GM18505 (cell line): ENCODE data around the gene RSRC1.
"Not testable (repeated sequence)": the region's sequence is repeated elsewhere in the genome, so short reads cannot be mapped to it uniquely, and the experiment has no call there.

Source experiments
- ATAC-seq: cut with Tn5 transposase; IDR thresholded peaks from one replicate; pipeline ENCODE4 v1.9.1; 2021; ENCODE audit not compliant: unreplicated experiment
- POLR2A ChIP-seq: IDR thresholded peaks from 4 replicates; pipeline ENCODE4 v1.6.1; 2011; ENCODE audit warnings: borderline replicate concordance; ENCODE audit not compliant: insufficient read depth, insufficient read length; ENCODE audit errors: extremely low read depth

Gene RSRC1

GRCh38 chr3:158535918-158536317 is 426.0 kb downstream of the RSRC1 start:
- no peak for ATAC-seq
- TF ChIP-seq POLR2A: no peak

- TF ChIP-seq POLR2A: no peak
- ATAC-seq: no peak
Observed at GRCh38 chr3:158539414-158540014, 429.6 kb downstream of the RSRC1 start.

- no peak for ATAC-seq
- TF ChIP-seq POLR2A: no peak
Observed at GRCh38 chr3:158540066-158540465, 430.2 kb downstream of the RSRC1 start.

GRCh38 chr3:158548691-158549090 is 438.8 kb downstream of the RSRC1 start:
- no peak for TF ChIP-seq POLR2A
- no peak for ATAC-seq

- ATAC-seq: not testable (repeated sequence)
Observed at GRCh38 chr3:158549938-158550337, 440.0 kb downstream of the RSRC1 start.

- no peak for ATAC-seq
- no peak for TF ChIP-seq POLR2A
Observed at GRCh38 chr3:158552124-158552523, 442.2 kb downstream of the RSRC1 start.

- ATAC-seq: no peak
- TF ChIP-seq POLR2A: no peak
Observed at GRCh38 chr3:158559504-158559903, 449.6 kb downstream of the RSRC1 start.

GRCh38 chr3:158560979-158561378 is 451.1 kb downstream of the RSRC1 start:
- no peak for TF ChIP-seq POLR2A
- no peak for ATAC-seq

GRCh38 chr3:158562674-158563073 is 452.8 kb downstream of the RSRC1 start:
- ATAC-seq: no peak
- no peak for TF ChIP-seq POLR2A

GRCh38 chr3:158563076-158563475 is 453.2 kb downstream of the RSRC1 start:
- ATAC-seq: no peak
- no peak for TF ChIP-seq POLR2A

GRCh38 chr3:158565076-158565475 is 455.2 kb downstream of the RSRC1 start:
- TF ChIP-seq POLR2A: no peak
- no peak for ATAC-seq

GRCh38 chr3:158568784-158569183 is 458.9 kb downstream of the RSRC1 start:
- TF ChIP-seq POLR2A: no peak
- ATAC-seq: no peak

- no peak for ATAC-seq
- no peak for TF ChIP-seq POLR2A
Observed at GRCh38 chr3:158569794-158570193, 459.9 kb downstream of the RSRC1 start.

- ATAC-seq: peak; percentile 100
- no peak for TF ChIP-seq POLR2A
Observed at GRCh38 chr3:158570999-158571702, 461.3 kb downstream of the RSRC1 start, which contains the start of gene MLF1. TSS of gene MLF1 (plus strand) at chr3:158571194. CDS start at chr3:158571301, 107 bp downstream.

- no peak for ATAC-seq
- TF ChIP-seq POLR2A: no peak
Observed at GRCh38 chr3:158571969-158572765, 462.3 kb downstream of the RSRC1 start.

GRCh38 chr3:158572766-158573060 is 462.8 kb downstream of the RSRC1 start:
- TF ChIP-seq POLR2A: no peak
- ATAC-seq: no peak
